ENCODE data around the gene INO80B. TPM values are rescaled to one million over a fixed set of nuclear protein-coding genes. Genes with fewer than 3 reads are reported as not detected.
A peak's percentile ranks its signal among the peaks of the same experiment; 100 is the strongest.

Gene INO80B
- total and polyA plus RNA-seq, 9 of the 15 experiments (the other 6 are each of a cell fraction or from before 2014, with no cell fraction given): 0.41 to 22.6 (median 9.0) TPM

DNA sequence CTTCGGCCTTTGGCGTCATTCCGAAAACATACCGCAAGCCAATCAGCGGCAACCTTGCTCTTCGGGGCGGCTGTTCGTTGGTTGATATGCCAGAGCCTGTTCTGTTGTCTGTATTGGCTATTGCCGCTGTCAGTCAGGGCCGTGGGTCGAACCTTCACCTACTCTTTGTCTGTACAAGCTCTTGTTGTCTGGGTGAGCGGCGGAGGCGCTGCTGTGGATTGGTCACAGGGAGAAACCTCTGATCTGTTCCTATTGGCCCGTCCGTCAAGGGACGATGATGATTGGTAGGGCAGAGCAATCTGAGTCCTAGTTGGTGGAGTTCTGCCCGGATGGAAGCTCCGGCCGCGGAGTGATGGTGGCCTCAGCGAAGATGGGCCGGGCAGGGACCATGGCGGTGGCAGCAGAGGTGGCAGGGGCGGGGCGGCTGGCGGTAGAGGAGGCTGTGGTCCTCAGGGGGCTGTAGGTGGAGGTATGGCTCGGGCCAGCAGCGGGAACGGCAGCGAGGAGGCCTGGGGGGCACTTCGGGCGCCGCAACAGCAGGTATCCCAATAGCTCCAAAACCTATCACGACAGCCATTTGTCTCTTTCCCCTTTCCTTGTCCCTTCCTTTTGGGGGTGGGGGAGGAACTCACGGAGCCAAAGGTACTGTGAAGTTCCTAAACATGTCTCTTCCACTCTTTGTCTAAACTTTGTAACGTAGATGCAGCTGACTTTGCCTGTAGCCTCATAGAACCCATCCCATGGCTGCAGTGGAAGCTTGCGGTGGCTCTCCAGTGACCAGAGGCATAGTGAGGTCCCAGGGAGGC lies 3.4 kb downstream of the INO80B start, which contains the start of gene WBP1 (continued):
- TF ChIP-seq, protein P1, sequence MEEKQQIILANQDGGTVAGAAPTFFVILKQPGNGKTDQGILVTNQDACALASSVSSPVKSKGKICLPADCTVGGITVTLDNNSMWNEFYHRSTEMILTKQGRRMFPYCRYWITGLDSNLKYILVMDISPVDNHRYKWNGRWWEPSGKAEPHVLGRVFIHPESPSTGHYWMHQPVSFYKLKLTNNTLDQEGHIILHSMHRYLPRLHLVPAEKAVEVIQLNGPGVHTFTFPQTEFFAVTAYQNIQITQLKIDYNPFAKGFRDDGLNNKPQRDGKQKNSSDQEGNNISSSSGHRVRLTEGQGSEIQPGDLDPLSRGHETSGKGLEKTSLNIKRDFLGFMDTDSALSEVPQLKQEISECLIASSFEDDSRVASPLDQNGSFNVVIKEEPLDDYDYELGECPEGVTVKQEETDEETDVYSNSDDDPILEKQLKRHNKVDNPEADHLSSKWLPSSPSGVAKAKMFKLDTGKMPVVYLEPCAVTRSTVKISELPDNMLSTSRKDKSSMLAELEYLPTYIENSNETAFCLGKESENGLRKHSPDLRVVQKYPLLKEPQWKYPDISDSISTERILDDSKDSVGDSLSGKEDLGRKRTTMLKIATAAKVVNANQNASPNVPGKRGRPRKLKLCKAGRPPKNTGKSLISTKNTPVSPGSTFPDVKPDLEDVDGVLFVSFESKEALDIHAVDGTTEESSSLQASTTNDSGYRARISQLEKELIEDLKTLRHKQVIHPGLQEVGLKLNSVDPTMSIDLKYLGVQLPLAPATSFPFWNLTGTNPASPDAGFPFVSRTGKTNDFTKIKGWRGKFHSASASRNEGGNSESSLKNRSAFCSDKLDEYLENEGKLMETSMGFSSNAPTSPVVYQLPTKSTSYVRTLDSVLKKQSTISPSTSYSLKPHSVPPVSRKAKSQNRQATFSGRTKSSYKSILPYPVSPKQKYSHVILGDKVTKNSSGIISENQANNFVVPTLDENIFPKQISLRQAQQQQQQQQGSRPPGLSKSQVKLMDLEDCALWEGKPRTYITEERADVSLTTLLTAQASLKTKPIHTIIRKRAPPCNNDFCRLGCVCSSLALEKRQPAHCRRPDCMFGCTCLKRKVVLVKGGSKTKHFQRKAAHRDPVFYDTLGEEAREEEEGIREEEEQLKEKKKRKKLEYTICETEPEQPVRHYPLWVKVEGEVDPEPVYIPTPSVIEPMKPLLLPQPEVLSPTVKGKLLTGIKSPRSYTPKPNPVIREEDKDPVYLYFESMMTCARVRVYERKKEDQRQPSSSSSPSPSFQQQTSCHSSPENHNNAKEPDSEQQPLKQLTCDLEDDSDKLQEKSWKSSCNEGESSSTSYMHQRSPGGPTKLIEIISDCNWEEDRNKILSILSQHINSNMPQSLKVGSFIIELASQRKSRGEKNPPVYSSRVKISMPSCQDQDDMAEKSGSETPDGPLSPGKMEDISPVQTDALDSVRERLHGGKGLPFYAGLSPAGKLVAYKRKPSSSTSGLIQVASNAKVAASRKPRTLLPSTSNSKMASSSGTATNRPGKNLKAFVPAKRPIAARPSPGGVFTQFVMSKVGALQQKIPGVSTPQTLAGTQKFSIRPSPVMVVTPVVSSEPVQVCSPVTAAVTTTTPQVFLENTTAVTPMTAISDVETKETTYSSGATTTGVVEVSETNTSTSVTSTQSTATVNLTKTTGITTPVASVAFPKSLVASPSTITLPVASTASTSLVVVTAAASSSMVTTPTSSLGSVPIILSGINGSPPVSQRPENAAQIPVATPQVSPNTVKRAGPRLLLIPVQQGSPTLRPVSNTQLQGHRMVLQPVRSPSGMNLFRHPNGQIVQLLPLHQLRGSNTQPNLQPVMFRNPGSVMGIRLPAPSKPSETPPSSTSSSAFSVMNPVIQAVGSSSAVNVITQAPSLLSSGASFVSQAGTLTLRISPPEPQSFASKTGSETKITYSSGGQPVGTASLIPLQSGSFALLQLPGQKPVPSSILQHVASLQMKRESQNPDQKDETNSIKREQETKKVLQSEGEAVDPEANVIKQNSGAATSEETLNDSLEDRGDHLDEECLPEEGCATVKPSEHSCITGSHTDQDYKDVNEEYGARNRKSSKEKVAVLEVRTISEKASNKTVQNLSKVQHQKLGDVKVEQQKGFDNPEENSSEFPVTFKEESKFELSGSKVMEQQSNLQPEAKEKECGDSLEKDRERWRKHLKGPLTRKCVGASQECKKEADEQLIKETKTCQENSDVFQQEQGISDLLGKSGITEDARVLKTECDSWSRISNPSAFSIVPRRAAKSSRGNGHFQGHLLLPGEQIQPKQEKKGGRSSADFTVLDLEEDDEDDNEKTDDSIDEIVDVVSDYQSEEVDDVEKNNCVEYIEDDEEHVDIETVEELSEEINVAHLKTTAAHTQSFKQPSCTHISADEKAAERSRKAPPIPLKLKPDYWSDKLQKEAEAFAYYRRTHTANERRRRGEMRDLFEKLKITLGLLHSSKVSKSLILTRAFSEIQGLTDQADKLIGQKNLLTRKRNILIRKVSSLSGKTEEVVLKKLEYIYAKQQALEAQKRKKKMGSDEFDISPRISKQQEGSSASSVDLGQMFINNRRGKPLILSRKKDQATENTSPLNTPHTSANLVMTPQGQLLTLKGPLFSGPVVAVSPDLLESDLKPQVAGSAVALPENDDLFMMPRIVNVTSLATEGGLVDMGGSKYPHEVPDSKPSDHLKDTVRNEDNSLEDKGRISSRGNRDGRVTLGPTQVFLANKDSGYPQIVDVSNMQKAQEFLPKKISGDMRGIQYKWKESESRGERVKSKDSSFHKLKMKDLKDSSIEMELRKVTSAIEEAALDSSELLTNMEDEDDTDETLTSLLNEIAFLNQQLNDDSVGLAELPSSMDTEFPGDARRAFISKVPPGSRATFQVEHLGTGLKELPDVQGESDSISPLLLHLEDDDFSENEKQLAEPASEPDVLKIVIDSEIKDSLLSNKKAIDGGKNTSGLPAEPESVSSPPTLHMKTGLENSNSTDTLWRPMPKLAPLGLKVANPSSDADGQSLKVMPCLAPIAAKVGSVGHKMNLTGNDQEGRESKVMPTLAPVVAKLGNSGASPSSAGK (IDR thresholded peaks at IDR 0.05): no peak
- TF ChIP-seq NEUROD1 (IDR thresholded peaks at IDR 0.05; ENCODE audit: borderline replicate concordance, low read depth, low read length, partially characterized antibody) (peak; percentile 73), CHD2 (IDR thresholded peaks at IDR 0.05; ENCODE audit: low read depth, low read length) (peak; percentile 82), RNF2 (IDR thresholded peaks at IDR 0.05) (no peak), NELFE (IDR thresholded peaks at IDR 0.05; ENCODE audit: insufficient read depth, insufficient read length) (no peak), FOXO4 (CRISPR knock-in tag; IDR thresholded peaks at IDR 0.05) (no peak), ZFP30 (CRISPR knock-in tag; IDR thresholded peaks at IDR 0.05; ENCODE audit: borderline replicate concordance) (no peak)
- TF ChIP-seq, protein P2, sequence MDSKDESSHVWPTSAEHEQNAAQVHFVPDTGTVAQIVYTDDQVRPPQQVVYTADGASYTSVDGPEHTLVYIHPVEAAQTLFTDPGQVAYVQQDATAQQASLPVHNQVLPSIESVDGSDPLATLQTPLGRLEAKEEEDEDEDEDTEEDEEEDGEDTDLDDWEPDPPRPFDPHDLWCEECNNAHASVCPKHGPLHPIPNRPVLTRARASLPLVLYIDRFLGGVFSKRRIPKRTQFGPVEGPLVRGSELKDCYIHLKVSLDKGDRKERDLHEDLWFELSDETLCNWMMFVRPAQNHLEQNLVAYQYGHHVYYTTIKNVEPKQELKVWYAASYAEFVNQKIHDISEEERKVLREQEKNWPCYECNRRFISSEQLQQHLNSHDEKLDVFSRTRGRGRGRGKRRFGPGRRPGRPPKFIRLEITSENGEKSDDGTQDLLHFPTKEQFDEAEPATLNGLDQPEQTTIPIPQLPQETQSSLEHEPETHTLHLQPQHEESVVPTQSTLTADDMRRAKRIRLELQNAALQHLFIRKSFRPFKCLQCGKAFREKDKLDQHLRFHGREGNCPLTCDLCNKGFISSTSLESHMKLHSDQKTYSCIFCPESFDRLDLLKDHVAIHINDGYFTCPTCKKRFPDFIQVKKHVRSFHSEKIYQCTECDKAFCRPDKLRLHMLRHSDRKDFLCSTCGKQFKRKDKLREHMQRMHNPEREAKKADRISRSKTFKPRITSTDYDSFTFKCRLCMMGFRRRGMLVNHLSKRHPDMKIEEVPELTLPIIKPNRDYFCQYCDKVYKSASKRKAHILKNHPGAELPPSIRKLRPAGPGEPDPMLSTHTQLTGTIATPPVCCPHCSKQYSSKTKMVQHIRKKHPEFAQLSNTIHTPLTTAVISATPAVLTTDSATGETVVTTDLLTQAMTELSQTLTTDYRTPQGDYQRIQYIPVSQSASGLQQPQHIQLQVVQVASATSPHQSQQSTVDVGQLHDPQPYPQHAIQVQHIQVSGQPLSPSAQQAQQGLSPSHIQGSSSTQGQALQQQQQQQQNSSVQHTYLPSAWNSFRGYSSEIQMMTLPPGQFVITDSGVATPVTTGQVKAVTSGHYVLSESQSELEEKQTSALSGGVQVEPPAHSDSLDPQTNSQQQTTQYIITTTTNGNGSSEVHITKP (IDR thresholded peaks at IDR 0.05; ENCODE audit: partially characterized antibody): no peak

Data from K562 (cell line).